H1 (cell line): ENCODE results near the gene HID1. TPM values are rescaled to one million over a fixed set of nuclear protein-coding genes. Genes with fewer than 3 reads are reported as not detected.

Experiments used
- CTCF ChIA-PET: fragments of 300-600 bp; sonication (Branson Sonifier 250); formaldehyde crosslinking; loops from one replicate; lab custom pipeline; 2021; ENCODE audit not compliant: partially characterized antibody; lab: Charles Lee
- POLR2A ChIA-PET: fragments of 300-600 bp; sonication (Branson Sonifier 250); formaldehyde crosslinking; loops from one replicate; lab custom pipeline; 2021; ENCODE audit warnings: inconsistent platforms; ENCODE audit not compliant: partially characterized antibody; lab: Charles Lee
- DNase-seq, 2 experiments: peaks; one replicate each; pipeline versions ENCODE4 v3.0.0 to v3.0.0-alpha.2; 2010 to 2022; ENCODE audit warnings: low spot score in 2 of 2, low read depth in 1 of 2, mixed read lengths in 1 of 2
- FAIRE-seq: peaks from 2 replicates; lab custom pipeline; 2011; peaks lifted over from hg19 to GRCh38; lab: Jason Lieb, UNC
- H2AFZ ChIP-seq: 2 replicates; pipeline ENCODE4 v1.8.1; 2012; ENCODE audit warnings: low read length, inconsistent platforms
- H2AK5ac ChIP-seq: 2 replicates; pipeline ENCODE4 v1.6.1; 2013; ENCODE audit warnings: low read depth, low read length
- H2BK120ac ChIP-seq: replicated peaks from 2 replicates; pipeline ENCODE3; 2013; ENCODE audit warnings: low read depth, low read length, inconsistent platforms
- H2BK12ac ChIP-seq: 2 replicates; pipeline ENCODE4 v1.6.1; 2013; ENCODE audit warnings: low read depth, low read length
- H2BK15ac ChIP-seq: 2 replicates; pipeline ENCODE4 v1.6.1; 2013; ENCODE audit warnings: low read length
- H2BK20ac ChIP-seq: 2 replicates; pipeline ENCODE4 v1.6.1; 2013; ENCODE audit warnings: low read length
- H2BK5ac ChIP-seq: 2 replicates; pipeline ENCODE4 v1.6.1; 2013; ENCODE audit warnings: low read depth, low read length
- H3K14ac ChIP-seq: 2 replicates; pipeline ENCODE4 v1.6.1; 2013; ENCODE audit warnings: inconsistent platforms; ENCODE audit not compliant: insufficient read length
- H3K18ac ChIP-seq: 2 replicates; pipeline ENCODE4 v1.6.1; 2013; ENCODE audit warnings: low read length; ENCODE audit errors: extremely low read depth
- H3K23ac ChIP-seq: 2 replicates; pipeline ENCODE4 v1.6.1; 2013; ENCODE audit warnings: inconsistent platforms; ENCODE audit not compliant: insufficient read length
- H3K23me2 ChIP-seq: 2 replicates; pipeline ENCODE4 v1.6.1; 2013; ENCODE audit warnings: low read depth, low read length
- H3K27ac ChIP-seq: 2 replicates; pipeline ENCODE4 v1.6.1; 2011; ENCODE audit warnings: low read depth, low read length, inconsistent platforms
- H3K27me3 ChIP-seq, 4 experiments: replicated peaks in 1 of 4; 1 replicate in 1 of 4; 2 replicates in 3 of 4; pipeline versions ENCODE4 v1.6.1 to v1.8.1; 2011 to 2013; ENCODE audit warnings: low read length in 3 of 4, mild to moderate bottlenecking in 3 of 4, inconsistent platforms in 2 of 4, mixed read lengths in 2 of 4, moderate library complexity in 1 of 4; ENCODE audit not compliant: control insufficient read depth in 3 of 4, insufficient read depth in 3 of 4; ENCODE audit errors: extremely low read depth in 1 of 4
- H3K36me3 ChIP-seq, 4 experiments: 2 replicates each; pipeline versions ENCODE4 v1.6.1 to v1.8.1; 2011 to 2013; ENCODE audit warnings: mild to moderate bottlenecking in 4 of 4, low read length in 3 of 4, moderate library complexity in 2 of 4, control low read depth in 1 of 4, inconsistent platforms in 1 of 4; ENCODE audit not compliant: insufficient read depth in 4 of 4, control insufficient read depth in 2 of 4
- H3K4ac ChIP-seq: replicated peaks from 2 replicates; pipeline ENCODE3; 2013; ENCODE audit warnings: low read length, low read depth, mixed read lengths, inconsistent platforms; ENCODE audit not compliant: insufficient read length
- H3K4me1 ChIP-seq, 4 experiments: replicated peaks in 1 of 4; 1 replicate in 1 of 4; 2 replicates in 3 of 4; pipeline versions ENCODE4 v1.6.1 to v1.8.1; 2011 to 2013; ENCODE audit warnings: low read length in 3 of 4, inconsistent platforms in 2 of 4, mixed read lengths in 1 of 4; ENCODE audit not compliant: insufficient read depth in 4 of 4, control insufficient read depth in 3 of 4
- H3K4me2 ChIP-seq, 2 experiments: 2 replicates each; pipeline versions ENCODE4 v1.6.1 to v1.8.1; 2011 to 2013; ENCODE audit warnings: low read depth in 2 of 2, low read length in 2 of 2, control low read depth in 1 of 2, inconsistent platforms in 1 of 2, mild to moderate bottlenecking in 1 of 2; ENCODE audit not compliant: insufficient read depth in 1 of 2
- H3K4me3 ChIP-seq, 4 experiments: fragments of 200-600, 300-600 bp in 1 of 4; sonication (generic), shearing (Covaris generic), sonication (Bioruptor Twin) in 1 of 4; 2 replicates each; pipeline versions ENCODE4 v1.5.1 to v1.8.1; 2011 to 2016; ENCODE audit warnings: low read length in 4 of 4, low read depth in 3 of 4, control low read depth in 2 of 4, inconsistent platforms in 2 of 4, mild to moderate bottlenecking in 2 of 4, mixed read lengths in 1 of 4, moderate library complexity in 1 of 4; ENCODE audit not compliant: insufficient read depth in 2 of 4; ENCODE audit errors: extremely low read depth in 1 of 4
- H3K56ac ChIP-seq: replicated peaks from 2 replicates; pipeline ENCODE3; 2013; ENCODE audit warnings: low read depth, mild to moderate bottlenecking, mixed read lengths, low read length, inconsistent platforms; ENCODE audit not compliant: insufficient read length
- H3K79me1 ChIP-seq: 2 replicates; pipeline ENCODE4 v1.6.1; 2013; ENCODE audit warnings: low read depth, low read length, control low read depth
- H3K79me2 ChIP-seq, 2 experiments: 2 replicates each; pipeline versions ENCODE4 v1.6.1 to v1.8.1; 2012 to 2013; ENCODE audit warnings: low read length in 2 of 2, mild to moderate bottlenecking in 2 of 2, inconsistent platforms in 1 of 2; ENCODE audit not compliant: insufficient read depth in 2 of 2, control insufficient read depth in 1 of 2
- H3K9ac ChIP-seq, 4 experiments: replicated peaks in 1 of 4; 1 replicate in 1 of 4; 2 replicates in 3 of 4; pipeline versions ENCODE4 v1.6.1 to v1.8.1; 2011 to 2013; ENCODE audit warnings: low read depth in 3 of 4, low read length in 3 of 4, control low read depth in 2 of 4, mild to moderate bottlenecking in 2 of 4, moderate library complexity in 2 of 4, inconsistent platforms in 1 of 4; ENCODE audit errors: extremely low read depth in 1 of 4
- H3K9me3 ChIP-seq, 2 experiments: 2 replicates each; pipeline versions ENCODE4 v1.6.1 to v1.8.1; 2012 to 2013; ENCODE audit warnings: mild to moderate bottlenecking in 2 of 2, moderate library complexity in 2 of 2, control low read depth in 1 of 2, inconsistent platforms in 1 of 2, low read depth in 1 of 2, low read length in 1 of 2, mixed read lengths in 1 of 2; ENCODE audit not compliant: insufficient read depth in 2 of 2
- H4K20me1 ChIP-seq, 2 experiments: replicated peaks in 1 of 2; 2 replicates each; pipeline versions ENCODE3 to v1.8.1; 2011 to 2013; ENCODE audit warnings: inconsistent platforms in 2 of 2, low read length in 2 of 2, mild to moderate bottlenecking in 1 of 2; ENCODE audit not compliant: insufficient read depth in 2 of 2, control insufficient read depth in 1 of 2
- H4K5ac ChIP-seq: 2 replicates; pipeline ENCODE4 v1.6.1; 2013; ENCODE audit warnings: low read length, low read depth, mixed read lengths, inconsistent platforms; ENCODE audit not compliant: insufficient read length
- H4K8ac ChIP-seq: 2 replicates; pipeline ENCODE4 v1.8.0; 2013; ENCODE audit warnings: mild to moderate bottlenecking, moderate library complexity, low read length, inconsistent platforms; ENCODE audit not compliant: insufficient read depth; ENCODE audit errors: extremely low read depth
- H4K91ac ChIP-seq: replicated peaks from 2 replicates; pipeline ENCODE3; 2013; ENCODE audit warnings: low read length, mixed read lengths, inconsistent platforms; ENCODE audit not compliant: insufficient read length
- CBX8 ChIP-seq: fragments of 300-800, 300-1000 bp; sonication (generic); IDR thresholded peaks from 2 replicates; pipeline ENCODE4 v1.7.1; 2016; ENCODE audit warnings: low read depth, low read length, borderline replicate concordance
- EGR1 ChIP-seq: IDR thresholded peaks from 2 replicates; pipeline ENCODE4 v1.6.1; 2011; ENCODE audit warnings: low read depth, low read length, borderline replicate concordance
- FOSL1 ChIP-seq: IDR thresholded peaks from 2 replicates; pipeline ENCODE4 v1.6.1; 2011; ENCODE audit warnings: mild to moderate bottlenecking, low read depth, low read length, moderate library complexity; ENCODE audit not compliant: insufficient read depth
- JUN ChIP-seq: IDR thresholded peaks from 2 replicates; pipeline ENCODE4 v1.6.1; 2011; ENCODE audit warnings: low read depth, mild to moderate bottlenecking, improper control_type of control experiment, low read length
- KDM5A ChIP-seq: fragments of 200-600 bp; IDR thresholded peaks from 2 replicates; pipeline ENCODE4 v1.7.1; 2012; ENCODE audit warnings: mild to moderate bottlenecking, low read length, inconsistent platforms, mixed read lengths
- NRF1 ChIP-seq: IDR thresholded peaks from 2 replicates; pipeline ENCODE4 v1.6.1; 2011; ENCODE audit warnings: mild to moderate bottlenecking, low read depth, low read length, improper control_type of control experiment
- POLR2AphosphoS5 ChIP-seq: IDR thresholded peaks from 2 replicates; pipeline ENCODE4 v1.6.1; 2011; ENCODE audit warnings: low read depth, low read length
- RAD21 ChIP-seq, 2 experiments: IDR thresholded peaks in 1 of 2; conservative IDR thresholded peaks in 1 of 2; 2 replicates each; pipeline ENCODE4 v1.6.1; 2011; ENCODE audit warnings: low read depth in 2 of 2, low read length in 2 of 2, improper control_type of control experiment in 1 of 2, inconsistent platforms in 1 of 2, mild to moderate bottlenecking in 1 of 2, moderate library complexity in 1 of 2
- RNF2 ChIP-seq: fragments of 200-900, 300-1000 bp; sonication (generic); IDR thresholded peaks from 2 replicates; pipeline ENCODE4 v1.7.1; 2016; ENCODE audit warnings: borderline replicate concordance, low read depth, mild to moderate bottlenecking, antibody characterized with exemption, low read length; ENCODE audit not compliant: poor library complexity, severe bottlenecking; ENCODE audit errors: missing control alignments
- SP2 ChIP-seq: IDR thresholded peaks from 2 replicates; pipeline ENCODE4 v1.6.1; 2012; ENCODE audit warnings: mild to moderate bottlenecking, low read length, inconsistent platforms
- WGBS, 2 experiments: shearing (Covaris generic) in 1 of 2; methylation state at CpG; one replicate each; pipeline versions ENCODE4 v1.1.6 to v1.1.7; 2013 to 2015; ENCODE audit warnings: low lambda C conversion rate in 2 of 2, mixed read lengths in 2 of 2, inconsistent platforms in 1 of 2, low coverage in 1 of 2, missing lambda C conversion rate in 1 of 2; ENCODE audit not compliant: insufficient replicate concordance in 2 of 2, insufficient coverage in 1 of 2, insufficient read length in 1 of 2; ENCODE audit errors: extremely low coverage in 1 of 2, missing lambda C conversion rate in 1 of 2; 5-methylcytosine and 5-hydroxymethylcytosine counted together
- polyA plus RNA-seq, 7 experiments: library from polyadenylated mRNA; depleted of rRNA in 3 of 7; stranded (reverse) in 5 of 7; unstranded in 2 of 7; fragments of >200 nt in 5 of 7; fragments of 200-250 nt in 2 of 7; gene quantifications; 1 replicate in 5 of 7; 2 replicates in 1 of 7; 4 replicates in 1 of 7; pipeline versions ENCODE4 v1.2.1 to v1.2.3, GENCODE V29; 2011 to 2013; ENCODE audit warnings: missing spikeins in 2 of 7, mixed read lengths in 2 of 7
- total RNA-seq: library from RNA; stranded (reverse); fragmentation: NEBNext Ultra II Directional; extraction: Animal tissue kit (Norgen Biotek cat#: 25700); gene quantifications from 2 replicates; pipeline ENCODE4 v1.2.1, GENCODE V29; 2021

Gene HID1
- total and polyA plus RNA-seq, 2 of the 8 experiments (the other 6 are each of a cell fraction or from before 2014, with no cell fraction given): 15.1 to 25.9 TPM

- no peaks in the 10 kb centered on the region; the same call in 1 of the 2 replicates for H3K79me1 ChIP-seq
- no peak overlapping the region for H2BK120ac ChIP-seq
- peak overlapping the region in 1 of 2 experiments; percentile 8; a peak in 1 of 4 replicates for H3K4me2 ChIP-seq
- H2BK20ac ChIP-seq: no peak overlapping the region
- no peak overlapping the region for H2BK15ac ChIP-seq
- FAIRE-seq (peak; percentile 55), DNase-seq (peak in 1 of 2 experiments; percentile 100)
- H3K9me3 ChIP-seq: no peaks in the 10 kb centered on the region
- H3K56ac ChIP-seq: no peak overlapping the region
- no peak overlapping the region for H2BK12ac ChIP-seq
- H3K14ac ChIP-seq: no peak overlapping the region
- H2AFZ ChIP-seq: no peak overlapping the region
- no peak overlapping the region for H4K5ac ChIP-seq
- H3K9ac ChIP-seq: no peak overlapping the region
- no peak overlapping the region for H3K23ac ChIP-seq
- H3K27ac ChIP-seq: no peak overlapping the region
- H3K4me3 ChIP-seq: no peak overlapping the region
- H3K23me2 ChIP-seq: no peaks in the 10 kb centered on the region
- H3K27me3 ChIP-seq: peaks cover 0 to 5% (median 2%) of the 10 kb centered on the region in 4 experiments; a peak in 3 of 7 replicates
- CTCF ChIA-PET: interaction anchor here (0.6 to 27.2 kb wide), 44 partner anchors 9 to 1793 kb away, joined by 3 to 1072 read pairs (median 6); partner anchors contain the start of genes CDR2L, FADS6, FDXR and HID1
- no peak overlapping the region for H2AK5ac ChIP-seq
- H2BK5ac ChIP-seq: no peak overlapping the region
- no peak overlapping the region for H4K91ac ChIP-seq
- H4K8ac ChIP-seq: no peak overlapping the region; the same call in 1 of the 2 replicates
- H4K20me1 ChIP-seq: peaks cover 0 to 2% of the 10 kb centered on the region in 2 experiments
- no peaks in the 10 kb centered on the region for H3K79me2 ChIP-seq
- no peaks in the 10 kb centered on the region for H3K36me3 ChIP-seq
- POLR2A ChIA-PET: interaction anchor here (0.9 to 1.5 kb wide), 4 partner anchors 10 to 34 kb away, joined by 3 to 6 read pairs (median 5); partner anchors contain the start of genes HID1 and OTOP2
- H3K4ac ChIP-seq: no peak overlapping the region
- 56% methylated on average over 24 of the region's 33 CpGs; no CpG with 5 or more reads in 1 of the 2 experiments for WGBS, 2 experiments
- peaks cover 0 to 7% (median 0%) of the 10 kb centered on the region in 4 experiments; a peak in 3 of 7 replicates for H3K4me1 ChIP-seq
- H3K18ac ChIP-seq: no peak overlapping the region
- no peak for TF ChIP-seq CBX8
- TF ChIP-seq SP2: no peak
- TF ChIP-seq KDM5A: no peak
- TF ChIP-seq EGR1: no peak
- TF ChIP-seq RAD21 (IDR thresholded peaks at IDR 0.05 in 1 of 2, conservative IDR thresholded peaks at IDR 0.05 in 1 of 2; ENCODE audit: low read depth in 2 of 2, low read length in 2 of 2): peak; percentile 89 to 91
- no peak for TF ChIP-seq JUN
- no peak for TF ChIP-seq RNF2
- TF ChIP-seq FOSL1: no peak
- TF ChIP-seq POLR2AphosphoS5: no peak
- TF ChIP-seq NRF1: no peak
Observed at GRCh38 chr17:74957935-74958740, 14.4 kb downstream of the HID1 start.
